Measurements from ENCODE around the gene ADAMTSL1. TPM values are rescaled to one million over a fixed set of nuclear protein-coding genes. Genes with fewer than 3 reads are reported as not detected.

The ADAMTSL1 gene
- total and polyA plus RNA-seq, 9 donors = 1.2 to 20.0 (median 6.1) TPM

GRCh38 chr9:18942801-18943200, 468.8 kb downstream of the ADAMTSL1 start:
- 71 to 78% (median 75%) methylated on average over 7 of the region's 7 CpGs for WGBS, 3 donors
- H3K4me1 ChIP-seq (ENCODE audit: insufficient read depth) = no peaks in the 10 kb centered on the region
- TF ChIP-seq, protein P1, sequence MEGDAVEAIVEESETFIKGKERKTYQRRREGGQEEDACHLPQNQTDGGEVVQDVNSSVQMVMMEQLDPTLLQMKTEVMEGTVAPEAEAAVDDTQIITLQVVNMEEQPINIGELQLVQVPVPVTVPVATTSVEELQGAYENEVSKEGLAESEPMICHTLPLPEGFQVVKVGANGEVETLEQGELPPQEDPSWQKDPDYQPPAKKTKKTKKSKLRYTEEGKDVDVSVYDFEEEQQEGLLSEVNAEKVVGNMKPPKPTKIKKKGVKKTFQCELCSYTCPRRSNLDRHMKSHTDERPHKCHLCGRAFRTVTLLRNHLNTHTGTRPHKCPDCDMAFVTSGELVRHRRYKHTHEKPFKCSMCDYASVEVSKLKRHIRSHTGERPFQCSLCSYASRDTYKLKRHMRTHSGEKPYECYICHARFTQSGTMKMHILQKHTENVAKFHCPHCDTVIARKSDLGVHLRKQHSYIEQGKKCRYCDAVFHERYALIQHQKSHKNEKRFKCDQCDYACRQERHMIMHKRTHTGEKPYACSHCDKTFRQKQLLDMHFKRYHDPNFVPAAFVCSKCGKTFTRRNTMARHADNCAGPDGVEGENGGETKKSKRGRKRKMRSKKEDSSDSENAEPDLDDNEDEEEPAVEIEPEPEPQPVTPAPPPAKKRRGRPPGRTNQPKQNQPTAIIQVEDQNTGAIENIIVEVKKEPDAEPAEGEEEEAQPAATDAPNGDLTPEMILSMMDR (IDR thresholded peaks at IDR 0.05) = no peak
- TF ChIP-seq POLR2A (IDR thresholded peaks at IDR 0.05) = no peak
- no peak for TF ChIP-seq EP300 (IDR thresholded peaks at IDR 0.05)
- DNase-seq = no peak
- H3K36me3 ChIP-seq = no peaks in the 10 kb centered on the region
- no peaks in the 10 kb centered on the region for H3K9me3 ChIP-seq
- no peaks in the 10 kb centered on the region for H3K27me3 ChIP-seq
- H3K4me3 ChIP-seq = no peak overlapping the region
- intact Hi-C loops (cut with DNase I) = no loop called here
- no peak overlapping the region for H3K27ac ChIP-seq

GRCh38 chr9:18947892-18948339, 474.0 kb downstream of the ADAMTSL1 start:
- TF ChIP-seq EP300 (IDR thresholded peaks at IDR 0.05) (no peak), POLR2A (IDR thresholded peaks at IDR 0.05) (no peak)
- TF ChIP-seq, protein P1 (IDR thresholded peaks at IDR 0.05) = no peak
- intact Hi-C loops (cut with DNase I) = no loop called here

GRCh38 chr9:18951936-18952335, 478.0 kb downstream of the ADAMTSL1 start:
- no peak overlapping the region for H3K27ac ChIP-seq
- H3K36me3 ChIP-seq = no peaks in the 10 kb centered on the region
- no peak for DNase-seq
- intact Hi-C loops (cut with DNase I) = no loop called here
- H3K9me3 ChIP-seq = no peaks in the 10 kb centered on the region
- H3K27me3 ChIP-seq = no peaks in the 10 kb centered on the region
- no peak overlapping the region for H3K4me3 ChIP-seq
- no peak for TF ChIP-seq POLR2A (IDR thresholded peaks at IDR 0.05)
- TF ChIP-seq EP300 (IDR thresholded peaks at IDR 0.05) = no peak
- TF ChIP-seq, protein P1 (IDR thresholded peaks at IDR 0.05) = no peak
- H3K4me1 ChIP-seq (ENCODE audit: insufficient read depth) = no peaks in the 10 kb centered on the region
- 54 to 62% (median 62%) methylated on average over 1 of the region's 1 CpG for WGBS, 3 donors

More at GRCh38 chr9:18947892-18948339, 474.0 kb downstream of the ADAMTSL1 start:
- Histone ChIP-seq H3K27me3 (no peaks in the 10 kb centered on the region), H3K27ac (no peak overlapping the region), H3K4me1 (ENCODE audit: insufficient read depth) (no peaks in the 10 kb centered on the region), H3K9me3 (no peaks in the 10 kb centered on the region), H3K36me3 (no peaks in the 10 kb centered on the region), H3K4me3 (no peak overlapping the region)
- WGBS, 3 donors = 46 to 68% (median 55%) methylated on average over 4 of the region's 4 CpGs
- no peak for DNase-seq

- Histone ChIP-seq H3K4me1 (ENCODE audit: insufficient read depth) (no peaks in the 10 kb centered on the region), H3K27ac (no peak overlapping the region), H3K4me3 (no peak overlapping the region), H3K27me3 (no peaks in the 10 kb centered on the region), H3K9me3 (no peaks in the 10 kb centered on the region), H3K36me3 (no peaks in the 10 kb centered on the region)
- no peak for DNase-seq
- intact Hi-C loops (cut with DNase I) = no loop called here
- TF ChIP-seq POLR2A (IDR thresholded peaks at IDR 0.05) (no peak), EP300 (IDR thresholded peaks at IDR 0.05) (no peak)
- TF ChIP-seq, protein P1 (IDR thresholded peaks at IDR 0.05) = no peak
- 88 to 96% (median 90%) methylated on average over 2 of the region's 2 CpGs for WGBS, 3 donors
Observed at GRCh38 chr9:18955626-18956025, 481.7 kb downstream of the ADAMTSL1 start.

Small RNAs within 50 kb of the gene (microRNA-seq; reads per million reads assigned to microRNA genes)
- gene MIR3152 = 0 to 0.32 (median 0) reads per million in 3 donors

Small RNAs within 50 kb of the gene (small RNA-seq; reads per million reads assigned to genes)
- 0.15 reads per million for gene MIR3152
